22Rv1 (cell line): ENCODE data around the gene P4HA2.

Experiments
- CTCF ChIP-seq: fragments of 450-650 bp; IDR thresholded peaks from 2 replicates; pipeline ENCODE4 v1.5.1; 2017; ENCODE audit warnings: mild to moderate bottlenecking
- ZFX ChIP-seq: fragments of 450-650 bp; IDR thresholded peaks from 2 replicates; pipeline ENCODE4 v1.6.1; 2017; ENCODE audit warnings: antibody characterized with exemption, borderline replicate concordance

GRCh38 chr5:132184588-132184987 is 43.1 kb downstream of the P4HA2 start:
- TF ChIP-seq CTCF (no peak), ZFX (no peak)
